C4-2B (cell line): ENCODE data around the gene DGKB.

Experiments used
- ZFX ChIP-seq: fragments of 450-650 bp; IDR thresholded peaks from 2 replicates; pipeline ENCODE4 v1.6.1; 2017
- TF ChIP-seq, protein P1 (sequence below): fragments of 450-650 bp; conservative IDR thresholded peaks from 2 replicates; pipeline ENCODE4 v1.5.1; 2017; ENCODE audit warnings: mild to moderate bottlenecking

GRCh38 chr7:14770614-14771013, 131.9 kb downstream of the DGKB start:
- TF ChIP-seq, protein P1, sequence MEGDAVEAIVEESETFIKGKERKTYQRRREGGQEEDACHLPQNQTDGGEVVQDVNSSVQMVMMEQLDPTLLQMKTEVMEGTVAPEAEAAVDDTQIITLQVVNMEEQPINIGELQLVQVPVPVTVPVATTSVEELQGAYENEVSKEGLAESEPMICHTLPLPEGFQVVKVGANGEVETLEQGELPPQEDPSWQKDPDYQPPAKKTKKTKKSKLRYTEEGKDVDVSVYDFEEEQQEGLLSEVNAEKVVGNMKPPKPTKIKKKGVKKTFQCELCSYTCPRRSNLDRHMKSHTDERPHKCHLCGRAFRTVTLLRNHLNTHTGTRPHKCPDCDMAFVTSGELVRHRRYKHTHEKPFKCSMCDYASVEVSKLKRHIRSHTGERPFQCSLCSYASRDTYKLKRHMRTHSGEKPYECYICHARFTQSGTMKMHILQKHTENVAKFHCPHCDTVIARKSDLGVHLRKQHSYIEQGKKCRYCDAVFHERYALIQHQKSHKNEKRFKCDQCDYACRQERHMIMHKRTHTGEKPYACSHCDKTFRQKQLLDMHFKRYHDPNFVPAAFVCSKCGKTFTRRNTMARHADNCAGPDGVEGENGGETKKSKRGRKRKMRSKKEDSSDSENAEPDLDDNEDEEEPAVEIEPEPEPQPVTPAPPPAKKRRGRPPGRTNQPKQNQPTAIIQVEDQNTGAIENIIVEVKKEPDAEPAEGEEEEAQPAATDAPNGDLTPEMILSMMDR = no peak
- no peak for TF ChIP-seq ZFX
